OCI-LY1 (cell line): Measurements from ENCODE around the gene NRDE2.

Source experiments
- EZH2 ChIP-seq: fragments of 200-600 bp; sonication (generic), shearing (Covaris generic); IDR thresholded peaks from 2 replicates; pipeline ENCODE4 v1.8.0; 2017; ENCODE audit warnings: borderline replicate concordance, mixed run types, mild to moderate bottlenecking, antibody characterized with exemption, low read length, moderate library complexity, mixed read lengths
- TF ChIP-seq, protein P1 (sequence below): fragments of 200-600 bp; sonication (generic), shearing (Covaris generic); IDR thresholded peaks from 2 replicates; pipeline ENCODE4 v1.5.1; 2017; ENCODE audit warnings: mild to moderate bottlenecking, antibody characterized with exemption, low read length, moderate library complexity, mixed read lengths

GRCh38 chr14:90330203-90331196 lies 1.2 kb downstream of the NRDE2 start:
- TF ChIP-seq, protein P1, sequence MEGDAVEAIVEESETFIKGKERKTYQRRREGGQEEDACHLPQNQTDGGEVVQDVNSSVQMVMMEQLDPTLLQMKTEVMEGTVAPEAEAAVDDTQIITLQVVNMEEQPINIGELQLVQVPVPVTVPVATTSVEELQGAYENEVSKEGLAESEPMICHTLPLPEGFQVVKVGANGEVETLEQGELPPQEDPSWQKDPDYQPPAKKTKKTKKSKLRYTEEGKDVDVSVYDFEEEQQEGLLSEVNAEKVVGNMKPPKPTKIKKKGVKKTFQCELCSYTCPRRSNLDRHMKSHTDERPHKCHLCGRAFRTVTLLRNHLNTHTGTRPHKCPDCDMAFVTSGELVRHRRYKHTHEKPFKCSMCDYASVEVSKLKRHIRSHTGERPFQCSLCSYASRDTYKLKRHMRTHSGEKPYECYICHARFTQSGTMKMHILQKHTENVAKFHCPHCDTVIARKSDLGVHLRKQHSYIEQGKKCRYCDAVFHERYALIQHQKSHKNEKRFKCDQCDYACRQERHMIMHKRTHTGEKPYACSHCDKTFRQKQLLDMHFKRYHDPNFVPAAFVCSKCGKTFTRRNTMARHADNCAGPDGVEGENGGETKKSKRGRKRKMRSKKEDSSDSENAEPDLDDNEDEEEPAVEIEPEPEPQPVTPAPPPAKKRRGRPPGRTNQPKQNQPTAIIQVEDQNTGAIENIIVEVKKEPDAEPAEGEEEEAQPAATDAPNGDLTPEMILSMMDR = no peak
- TF ChIP-seq EZH2 = no peak
